Measurements from ENCODE around the gene FAM177B.

DNA sequence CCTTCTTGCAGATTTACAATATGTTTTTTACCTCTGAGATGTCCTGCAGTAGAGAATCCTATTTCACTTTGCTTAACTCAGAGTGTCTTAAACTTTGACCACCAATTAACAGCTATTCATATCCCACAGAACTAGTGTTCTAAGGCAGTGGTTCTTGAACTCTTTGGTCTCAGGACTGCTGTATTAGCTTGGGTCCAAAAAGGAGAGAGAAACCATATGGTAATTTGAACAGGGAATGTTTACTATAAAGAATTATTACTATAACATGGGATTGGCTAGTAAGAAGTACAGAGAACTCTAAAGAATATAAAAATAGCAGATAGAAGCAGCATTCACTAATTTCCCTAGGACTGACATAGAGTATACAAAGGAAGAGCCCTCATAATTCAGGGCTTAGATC is 31.6 kb downstream of the FAM177B start:
- TF ChIP-seq POLR2A (IDR thresholded peaks at IDR 0.05) (no peak), EP300 (IDR thresholded peaks at IDR 0.05) (no peak)
- TF ChIP-seq, protein P1, sequence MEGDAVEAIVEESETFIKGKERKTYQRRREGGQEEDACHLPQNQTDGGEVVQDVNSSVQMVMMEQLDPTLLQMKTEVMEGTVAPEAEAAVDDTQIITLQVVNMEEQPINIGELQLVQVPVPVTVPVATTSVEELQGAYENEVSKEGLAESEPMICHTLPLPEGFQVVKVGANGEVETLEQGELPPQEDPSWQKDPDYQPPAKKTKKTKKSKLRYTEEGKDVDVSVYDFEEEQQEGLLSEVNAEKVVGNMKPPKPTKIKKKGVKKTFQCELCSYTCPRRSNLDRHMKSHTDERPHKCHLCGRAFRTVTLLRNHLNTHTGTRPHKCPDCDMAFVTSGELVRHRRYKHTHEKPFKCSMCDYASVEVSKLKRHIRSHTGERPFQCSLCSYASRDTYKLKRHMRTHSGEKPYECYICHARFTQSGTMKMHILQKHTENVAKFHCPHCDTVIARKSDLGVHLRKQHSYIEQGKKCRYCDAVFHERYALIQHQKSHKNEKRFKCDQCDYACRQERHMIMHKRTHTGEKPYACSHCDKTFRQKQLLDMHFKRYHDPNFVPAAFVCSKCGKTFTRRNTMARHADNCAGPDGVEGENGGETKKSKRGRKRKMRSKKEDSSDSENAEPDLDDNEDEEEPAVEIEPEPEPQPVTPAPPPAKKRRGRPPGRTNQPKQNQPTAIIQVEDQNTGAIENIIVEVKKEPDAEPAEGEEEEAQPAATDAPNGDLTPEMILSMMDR (IDR thresholded peaks at IDR 0.05): no peak
